HG03039 (cell line): Measurements from ENCODE around the gene ALMS1.
A peak's percentile ranks its signal among the peaks of the same experiment; 100 is the strongest.
"Not testable (repeated sequence)": the region's sequence is repeated elsewhere in the genome, so short reads cannot be mapped to it uniquely, and the experiment has no call there.

Source experiments
- ATAC-seq: cut with Tn5 transposase; IDR thresholded peaks from one replicate; pipeline ENCODE4 v1.9.1; 2021; ENCODE audit warnings: mild to moderate bottlenecking, moderate library complexity; ENCODE audit not compliant: unreplicated experiment

Gene ALMS1

GRCh38 chr2:73403237-73403636, 17.6 kb downstream of the ALMS1 start:
- no peak for ATAC-seq

- no peak for ATAC-seq
These were observed 18.8 kb downstream of the ALMS1 start for GRCh38 chr2:73404409-73404808.

- no peak for ATAC-seq
These were observed 21.4 kb downstream of the ALMS1 start for GRCh38 chr2:73406996-73407395.

DNA sequence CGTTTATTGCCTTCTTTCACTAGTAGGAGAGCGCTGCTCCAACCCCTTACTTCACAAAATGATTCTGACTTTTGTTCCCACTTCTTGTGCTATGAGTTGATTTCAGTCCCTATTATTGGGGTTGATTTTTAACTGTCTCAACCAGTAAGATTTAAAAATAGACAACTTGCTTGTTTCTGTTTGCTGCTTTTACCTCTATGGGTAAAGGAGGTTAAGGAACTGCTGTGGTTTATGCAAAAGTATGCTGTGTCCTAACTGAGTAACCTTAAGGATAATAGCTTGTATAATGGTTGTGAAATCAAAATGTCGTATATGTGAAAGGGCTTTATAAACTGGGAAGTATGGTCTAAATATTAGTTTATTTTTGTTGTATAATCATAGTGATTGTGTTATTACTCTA, 22.6 kb downstream of the ALMS1 start:
- no peak for ATAC-seq

DNA sequence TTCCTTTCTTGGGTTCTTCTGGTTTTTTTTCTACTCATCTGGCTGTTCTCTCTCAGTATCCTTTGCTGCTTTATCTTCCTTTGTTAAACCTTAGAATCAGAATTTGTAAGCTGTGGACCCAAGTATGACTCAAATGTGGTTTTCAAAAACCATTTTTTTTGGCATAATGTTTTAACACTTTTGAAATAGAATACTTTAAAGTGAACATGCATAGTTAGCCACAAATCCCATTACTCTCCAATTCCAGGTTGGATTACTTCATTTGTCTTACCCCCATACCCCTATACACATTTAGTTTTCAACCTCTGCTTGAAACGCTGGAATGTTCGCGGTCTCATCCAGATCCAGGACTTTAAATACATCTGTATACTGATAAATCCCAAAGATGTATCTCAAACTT, 29.1 kb downstream of the ALMS1 start:
- no peak for ATAC-seq

DNA sequence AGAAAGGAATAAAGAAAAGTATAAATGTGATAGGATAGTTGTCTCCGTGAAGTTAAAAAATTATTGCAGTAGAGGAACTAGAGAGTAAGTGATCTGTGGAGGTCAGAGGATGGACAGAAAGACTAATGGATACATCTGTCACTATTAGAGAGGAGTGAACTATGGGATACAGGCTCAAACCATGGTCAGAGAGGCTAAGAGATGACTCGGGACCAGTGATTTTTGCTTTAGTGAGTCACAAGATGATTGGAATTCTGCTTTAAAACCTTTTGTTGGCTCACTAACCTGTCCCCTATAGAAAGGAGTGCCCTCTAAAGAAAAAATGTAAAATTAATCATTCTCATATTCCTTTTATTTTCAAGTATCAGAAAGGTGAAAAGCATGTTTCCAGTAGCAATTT, 30.3 kb downstream of the ALMS1 start:
- no peak for ATAC-seq

DNA sequence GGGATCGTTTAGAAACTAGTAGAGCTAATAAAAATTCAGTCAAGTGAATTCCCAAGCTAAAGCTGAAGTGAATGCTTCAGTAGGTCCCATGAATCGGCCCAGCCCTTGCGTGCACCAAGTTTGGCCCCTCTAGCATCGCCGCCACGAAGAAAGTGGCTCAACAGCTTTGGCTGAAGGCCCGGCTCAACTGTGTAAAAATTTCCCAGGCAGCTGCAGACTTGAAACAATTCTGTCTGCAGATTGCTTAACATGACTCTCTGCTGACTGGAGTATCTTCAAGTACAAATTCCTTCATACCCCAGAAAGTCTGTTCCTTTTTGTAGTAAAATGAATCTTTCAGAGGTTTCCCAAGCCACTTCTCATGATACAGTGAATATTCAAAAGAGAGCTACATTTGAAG, 32.7 kb downstream of the ALMS1 start:
- ATAC-seq, result no peak

DNA sequence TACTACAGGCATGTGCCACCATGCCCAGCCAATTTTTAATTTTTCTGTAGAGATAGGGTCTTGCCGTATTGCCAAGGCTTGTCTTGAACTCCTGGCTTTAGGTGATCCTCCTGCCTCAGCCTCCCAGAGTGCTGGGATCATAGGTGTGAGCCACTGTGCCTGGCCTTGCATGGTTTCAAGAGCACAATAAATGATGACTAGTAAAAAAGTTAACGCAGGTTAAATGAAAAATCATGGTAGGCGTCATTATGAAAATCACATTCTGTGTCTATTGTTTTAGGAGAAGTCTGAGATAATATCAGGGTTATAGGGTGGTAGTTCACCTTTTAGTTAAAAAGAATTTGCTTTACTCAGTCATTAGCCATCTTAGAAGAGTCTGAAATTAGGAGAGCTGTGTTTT, 38.3 kb downstream of the ALMS1 start:
- ATAC-seq, result no peak

GRCh38 chr2:73426176-73426575, 40.5 kb downstream of the ALMS1 start:
- ATAC-seq, result no peak

DNA sequence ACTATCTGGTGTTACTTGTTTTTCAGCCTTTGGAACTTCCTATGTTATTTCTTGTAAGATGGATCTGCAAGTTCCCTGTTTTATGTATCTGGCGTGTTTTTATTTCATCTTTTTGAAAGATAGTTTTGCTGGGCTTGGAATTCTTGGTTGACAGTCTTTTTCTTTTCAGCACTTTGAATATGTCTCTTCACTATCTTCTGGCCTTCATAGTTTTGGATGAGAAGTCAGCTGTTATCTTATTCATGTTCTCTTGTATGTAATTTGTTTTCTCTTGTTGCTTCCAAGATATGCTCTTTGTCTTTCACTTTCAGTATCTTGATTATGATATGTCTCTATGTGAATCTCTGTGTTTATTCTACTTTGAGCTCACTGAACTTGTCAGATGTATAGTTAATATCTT, 50.4 kb downstream of the ALMS1 start:
- ATAC-seq, result no peak

GRCh38 chr2:73444202-73444601, 58.6 kb downstream of the ALMS1 start:
- ATAC-seq, result no peak

- ATAC-seq, result no peak
These were observed 63.2 kb downstream of the ALMS1 start for GRCh38 chr2:73448856-73449255.

- ATAC-seq, result no peak
These were observed 63.8 kb downstream of the ALMS1 start for GRCh38 chr2:73449404-73449803.

GRCh38 chr2:73451263-73451972, 65.8 kb downstream of the ALMS1 start:
- ATAC-seq, result peak; percentile 90

DNA sequence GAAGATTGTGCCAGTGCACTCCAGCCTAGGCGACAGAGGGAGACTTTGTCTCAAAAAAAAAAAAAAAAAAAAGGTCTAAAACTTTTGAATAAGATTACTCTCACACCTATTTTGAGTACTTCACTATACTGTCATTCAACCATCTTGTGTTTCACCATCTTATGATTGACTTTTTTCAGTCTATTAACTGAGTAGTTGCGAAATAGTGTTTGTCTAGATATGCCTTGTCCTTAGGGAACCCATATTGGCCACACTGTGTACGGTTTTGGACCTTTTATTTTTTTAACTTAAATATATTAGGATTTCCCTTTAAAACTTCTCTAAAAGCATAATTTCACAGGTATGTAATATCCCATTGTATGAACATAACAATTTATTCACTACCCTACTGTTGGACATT, 72.3 kb downstream of the ALMS1 start:
- ATAC-seq, result no peak

DNA sequence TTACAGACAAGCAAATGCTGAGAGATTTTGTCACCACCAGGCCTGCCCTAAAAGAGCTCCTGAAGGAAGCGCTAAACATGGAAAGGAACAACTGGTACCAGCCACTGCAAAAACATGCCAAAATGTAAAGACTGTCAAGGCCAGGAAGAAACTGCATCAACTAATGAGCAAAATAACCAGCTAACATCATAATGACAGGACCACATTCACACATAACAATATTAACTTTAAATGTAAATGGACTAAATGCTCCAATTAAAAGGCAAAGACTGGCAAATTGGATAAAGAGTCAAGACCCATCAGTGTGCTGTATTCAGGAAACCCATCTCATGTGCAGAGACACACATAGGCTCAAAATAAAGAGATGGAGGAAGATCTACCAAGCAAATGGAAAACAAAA, 76.8 kb downstream of the ALMS1 start:
- not testable (repeated sequence) for ATAC-seq

DNA sequence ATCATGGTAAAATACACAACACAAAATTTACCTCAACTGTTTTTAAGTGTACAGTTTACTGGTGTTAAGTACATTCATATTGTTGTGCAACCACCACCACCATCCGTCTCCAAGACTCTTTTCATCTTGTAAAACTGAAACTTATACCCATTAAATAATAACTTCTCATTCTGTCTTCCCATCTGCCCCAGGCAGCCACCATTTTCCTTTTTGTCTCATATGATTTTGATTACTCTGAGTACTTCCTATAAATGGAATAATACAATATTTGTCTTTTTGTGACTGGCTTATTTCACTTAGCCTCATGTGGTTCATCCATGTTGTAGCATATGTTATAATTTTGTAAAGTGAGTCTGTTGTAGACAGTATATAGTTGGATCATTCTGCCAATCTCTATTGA, 82.7 kb downstream of the ALMS1 start:
- ATAC-seq, result no peak

DNA sequence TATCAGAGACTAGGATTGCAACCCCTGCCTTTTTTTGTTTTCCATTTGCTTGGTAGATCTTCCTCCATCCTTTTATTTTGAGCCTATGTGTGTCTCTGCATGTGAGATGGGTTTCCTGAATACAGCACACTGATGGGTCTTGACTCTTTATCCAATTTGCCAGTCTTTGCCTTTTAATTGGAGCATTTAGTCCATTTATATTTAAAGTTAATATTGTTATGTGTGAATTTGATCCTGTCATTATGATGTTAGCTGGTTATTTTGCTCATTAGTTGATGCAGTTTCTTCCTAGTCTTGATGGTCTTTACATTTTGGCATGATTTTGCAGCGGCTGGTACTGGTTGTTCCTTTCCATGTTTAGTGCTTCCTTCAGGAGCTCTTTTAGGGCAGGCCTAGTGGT, 98.2 kb downstream of the ALMS1 start:
- ATAC-seq, result not testable (repeated sequence)

DNA sequence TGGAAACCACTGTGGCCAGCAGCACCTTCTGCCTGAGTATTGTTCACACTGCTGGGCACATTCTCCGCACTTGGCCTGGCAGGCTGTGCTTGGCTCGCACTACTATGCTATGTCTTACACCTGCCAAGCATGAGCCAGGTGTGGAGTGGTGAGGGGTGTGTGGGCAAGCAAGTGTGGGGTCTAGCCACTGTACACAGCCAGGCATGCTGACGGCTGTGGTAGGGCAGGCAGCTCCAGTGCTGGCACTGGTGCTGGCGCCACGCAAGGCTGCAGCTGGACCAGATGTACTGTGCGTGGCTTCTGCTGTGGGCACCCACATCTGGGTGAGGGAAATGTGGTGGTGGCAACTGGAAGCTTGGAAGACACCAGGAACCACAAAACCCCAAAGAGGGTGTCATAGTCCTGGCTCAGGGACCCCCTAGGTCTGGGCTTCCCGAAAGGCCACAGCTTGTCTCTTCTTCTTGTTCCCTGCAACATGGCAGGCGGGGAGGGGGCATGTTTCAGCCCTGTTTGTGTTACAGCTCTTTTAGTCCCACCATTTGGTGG, 101.5 kb downstream of the ALMS1 start:
- no peak for ATAC-seq

- ATAC-seq, result no peak
These were observed 102.4 kb downstream of the ALMS1 start for GRCh38 chr2:73488079-73488478.

GRCh38 chr2:73489053-73489452, 103.4 kb downstream of the ALMS1 start:
- no peak for ATAC-seq

GRCh38 chr2:73494031-73494430, 108.4 kb downstream of the ALMS1 start:
- ATAC-seq, result no peak

GRCh38 chr2:73503992-73504570, 118.4 kb downstream of the ALMS1 start:
- ATAC-seq, result no peak
